ENCODE results near the gene ATP13A3.
"Not testable (repeated sequence)": the region's sequence is repeated elsewhere in the genome, so short reads cannot be mapped to it uniquely, and the experiment has no call there.

Gene ATP13A3

DNA sequence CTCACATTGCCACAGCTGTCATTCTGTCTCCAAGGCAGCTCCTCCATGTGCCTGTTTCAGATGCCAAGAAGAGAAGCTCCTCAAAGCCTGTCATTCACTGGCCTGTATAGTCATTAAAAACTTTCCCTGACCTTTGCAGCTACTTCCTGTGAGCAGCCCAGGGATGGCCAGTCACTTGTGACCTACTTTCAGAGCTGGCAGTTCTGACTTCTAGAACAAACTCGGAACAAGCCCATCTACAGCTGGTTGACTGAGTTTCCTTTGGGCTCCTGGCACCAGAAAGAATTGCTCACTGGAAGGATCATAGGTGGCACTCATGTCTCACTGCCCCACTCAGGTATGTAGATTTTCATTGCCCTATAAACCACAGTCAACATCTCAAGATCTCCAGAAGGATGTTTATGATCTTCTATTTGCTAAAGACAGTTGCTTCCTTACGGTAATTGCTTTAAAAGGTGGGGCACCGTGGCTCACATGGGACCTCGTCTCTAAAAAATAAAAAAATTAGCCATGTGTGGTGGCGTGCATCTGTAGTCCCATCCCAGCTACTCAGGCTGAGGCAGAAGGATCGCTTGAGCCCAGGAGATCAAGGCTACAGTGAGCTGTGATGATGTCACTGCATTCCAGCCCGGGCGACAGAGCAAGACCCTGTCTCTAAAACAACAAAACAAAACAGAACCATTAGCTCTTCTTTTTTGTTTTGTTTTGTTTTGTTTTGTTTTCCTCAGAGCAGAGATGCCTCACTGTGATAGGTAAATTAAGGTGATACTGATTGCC is 11.2 kb upstream of the ATP13A3 start:
- DNase-seq, result no peak

DNA sequence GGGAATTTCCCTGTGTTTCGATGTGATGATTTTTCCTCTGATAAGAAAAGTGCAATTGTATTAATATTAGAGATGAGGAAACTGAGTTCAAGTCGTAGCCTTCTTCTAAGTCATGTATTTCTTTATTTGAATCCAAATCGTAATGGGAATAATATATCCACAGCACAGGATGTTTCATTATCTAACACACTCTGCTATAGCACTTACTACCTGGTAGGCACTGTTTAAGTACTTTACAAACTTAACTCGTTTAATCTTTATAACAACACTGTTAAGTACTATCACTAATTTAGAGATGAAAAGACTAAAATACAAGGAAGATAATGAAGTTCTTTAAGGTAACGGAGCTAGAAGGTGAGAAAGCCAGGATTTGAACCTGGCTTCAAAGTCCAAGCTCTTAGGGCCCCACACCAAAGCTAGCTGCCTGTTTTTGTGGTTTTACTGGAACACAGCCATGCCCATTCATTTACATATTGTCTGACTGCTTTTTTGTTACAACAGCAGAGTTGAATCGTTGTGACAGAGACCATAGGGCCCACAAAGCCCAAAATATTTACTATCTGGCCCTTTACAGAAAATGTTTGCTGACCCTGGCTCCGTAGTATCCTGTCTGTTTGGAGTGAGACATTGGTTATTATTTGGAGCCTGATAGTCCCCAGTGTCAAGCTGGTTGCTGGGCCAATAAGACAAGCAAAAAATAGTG is 9.6 kb upstream of the ATP13A3 start:
- no peak for DNase-seq

DNA sequence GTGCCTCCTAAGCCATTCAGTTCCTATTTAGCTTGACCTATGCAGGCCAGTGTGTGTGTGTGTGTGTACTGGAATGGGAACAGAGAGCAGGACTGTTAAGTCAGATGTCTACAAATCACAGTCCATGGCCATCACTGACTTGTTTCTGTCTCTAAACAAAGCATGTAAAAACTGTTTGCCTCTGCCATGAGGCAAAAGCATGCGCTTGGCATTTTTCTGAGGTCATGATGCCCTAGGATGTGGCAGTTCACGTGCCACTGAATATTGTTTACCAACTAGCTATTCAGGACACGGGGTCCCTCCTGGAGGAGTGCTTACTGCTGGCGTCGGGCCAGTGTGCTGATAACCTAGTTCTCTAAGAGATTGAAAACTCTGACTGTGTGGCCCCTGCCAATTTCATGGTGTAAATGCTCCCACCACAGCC is 8.2 kb upstream of the ATP13A3 start:
- no peak for DNase-seq

DNA sequence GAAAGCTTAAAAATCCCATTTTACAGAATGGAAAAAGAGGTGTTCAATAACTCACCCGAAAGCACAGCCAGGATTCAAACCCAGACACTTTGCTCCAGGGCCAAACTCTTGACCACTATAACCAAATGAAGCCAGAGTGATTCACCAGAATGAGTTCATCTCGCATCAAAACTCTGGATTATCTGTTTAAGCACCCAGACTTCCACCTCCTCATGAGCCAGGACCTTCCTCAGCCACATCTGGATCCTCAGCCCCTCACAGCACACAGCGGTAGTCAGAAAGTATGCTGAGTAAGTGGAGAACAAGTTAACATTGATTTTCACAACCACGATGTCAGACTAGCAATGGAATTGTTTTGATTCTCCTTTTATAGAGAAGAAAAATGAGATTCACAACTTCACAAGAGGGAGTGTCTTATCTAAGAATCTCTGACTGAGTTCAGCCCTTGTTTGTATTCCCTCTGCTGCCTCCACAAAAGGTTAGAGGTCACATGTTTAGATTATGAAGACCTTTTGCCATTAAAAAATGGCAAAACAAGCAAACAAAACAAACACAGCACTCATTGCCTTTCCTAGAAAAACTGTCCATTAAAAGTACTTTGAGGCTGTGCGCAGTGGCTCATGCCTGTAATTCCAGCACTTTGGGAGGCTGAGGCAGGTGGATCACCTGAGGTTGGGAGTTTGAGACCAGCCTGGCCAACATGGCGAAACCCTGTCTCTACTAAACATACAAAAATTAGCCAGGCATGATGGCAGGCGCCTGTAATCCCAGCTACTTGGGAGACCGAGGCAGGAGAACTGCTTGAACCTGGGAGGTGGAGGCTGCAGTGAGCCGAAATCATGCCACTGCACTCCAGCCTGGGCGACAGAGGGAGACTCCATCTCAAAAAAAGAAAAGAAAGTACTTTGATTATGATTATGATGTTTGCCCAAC is 7.5 kb upstream of the ATP13A3 start:
- not testable (repeated sequence) for DNase-seq

DNA sequence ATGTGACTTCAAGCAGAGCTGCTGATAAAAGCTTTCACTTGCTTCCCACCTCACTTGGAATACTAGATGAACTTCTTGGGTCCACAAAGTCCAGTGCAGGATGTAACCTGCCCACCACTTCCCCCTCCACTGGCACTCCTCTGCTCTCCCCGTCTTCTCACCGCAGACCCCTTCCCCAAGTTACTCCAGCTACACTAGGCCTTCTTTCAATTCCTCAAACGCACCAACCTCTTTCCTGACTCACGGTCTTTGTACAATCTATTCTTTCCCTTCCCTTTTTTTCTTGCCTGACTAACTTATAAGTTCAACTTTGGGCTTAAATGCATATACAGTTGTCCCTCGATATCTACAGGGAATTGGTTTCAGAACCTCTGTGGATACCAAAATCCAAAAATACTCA is 5.2 kb upstream of the ATP13A3 start:
- DNase-seq, result no peak

DNA sequence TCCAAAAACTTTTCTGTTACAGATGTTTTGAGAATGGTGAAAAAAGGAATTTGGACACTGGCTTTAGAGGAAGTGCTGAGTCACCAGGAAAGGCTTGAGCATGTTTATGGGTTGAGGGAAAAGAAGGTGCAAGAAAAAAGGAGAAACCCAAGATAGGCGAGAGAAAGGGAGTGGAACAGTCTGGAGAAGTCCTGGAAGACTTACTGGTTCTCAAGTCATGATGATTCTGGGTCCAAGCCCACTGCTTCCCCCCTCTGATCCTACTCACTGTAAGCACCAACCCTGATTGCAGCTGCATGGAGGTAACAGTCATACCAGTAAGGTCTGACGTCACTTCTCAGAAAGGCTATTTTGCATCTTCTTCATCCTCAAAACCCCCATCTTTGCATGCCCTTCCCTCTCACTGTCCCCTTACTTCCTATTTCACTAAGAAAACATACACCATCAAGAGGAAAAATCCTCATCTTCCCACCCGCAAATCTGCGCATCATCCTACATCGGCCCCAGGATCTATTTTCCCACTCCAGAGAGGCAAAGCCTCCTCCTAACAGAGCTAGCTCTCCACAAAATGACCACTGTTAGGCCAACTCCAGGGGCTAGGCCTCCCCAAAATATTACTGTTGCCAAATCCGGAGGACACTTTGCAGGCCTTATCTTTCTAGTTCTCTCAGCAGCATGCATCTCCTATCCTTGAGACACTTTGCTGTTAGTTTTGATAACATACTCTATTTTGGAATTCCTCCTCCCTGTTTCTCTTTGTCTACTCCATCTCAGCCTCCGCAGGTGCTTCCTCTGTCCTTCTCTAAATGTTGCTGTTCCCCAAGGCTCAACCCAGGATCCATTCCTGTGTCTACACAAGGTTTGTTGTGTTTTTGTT is 3.2 kb upstream of the ATP13A3 start:
- DNase-seq, result no peak

DNA sequence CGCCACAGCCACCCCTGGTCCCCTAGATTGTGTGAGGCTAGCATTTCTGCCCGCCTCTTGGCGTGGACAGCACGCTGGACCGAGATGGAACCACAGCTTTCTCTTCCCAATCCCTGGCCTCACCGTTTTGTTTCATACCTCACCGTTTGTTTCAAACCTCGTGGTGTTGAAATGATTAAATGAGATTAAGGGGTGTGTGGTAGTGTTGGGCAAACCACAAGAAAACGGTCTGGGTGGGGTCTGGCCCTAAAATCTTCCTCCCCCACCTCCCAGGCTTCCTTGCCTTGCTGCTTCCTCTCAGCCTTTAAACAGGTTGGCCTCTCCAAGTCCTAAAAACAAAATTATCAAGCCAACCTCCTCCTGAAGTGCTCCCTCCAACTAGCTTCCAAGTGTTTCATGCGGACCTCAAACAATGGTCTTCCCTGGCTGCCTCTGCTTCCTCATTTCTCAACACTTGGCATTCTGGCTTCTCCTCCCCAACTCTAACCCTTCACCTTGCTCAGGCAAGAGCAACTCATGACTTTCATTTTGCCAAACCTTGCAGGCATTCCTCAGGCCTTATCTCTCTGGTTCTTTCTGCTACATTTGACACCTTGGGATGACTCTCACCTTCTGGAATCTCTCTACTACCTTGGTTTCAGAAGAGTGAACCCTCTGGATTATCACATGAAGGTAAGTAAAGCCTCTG is 1.4 kb upstream of the ATP13A3 start:
- DNase-seq, result no peak

DNA sequence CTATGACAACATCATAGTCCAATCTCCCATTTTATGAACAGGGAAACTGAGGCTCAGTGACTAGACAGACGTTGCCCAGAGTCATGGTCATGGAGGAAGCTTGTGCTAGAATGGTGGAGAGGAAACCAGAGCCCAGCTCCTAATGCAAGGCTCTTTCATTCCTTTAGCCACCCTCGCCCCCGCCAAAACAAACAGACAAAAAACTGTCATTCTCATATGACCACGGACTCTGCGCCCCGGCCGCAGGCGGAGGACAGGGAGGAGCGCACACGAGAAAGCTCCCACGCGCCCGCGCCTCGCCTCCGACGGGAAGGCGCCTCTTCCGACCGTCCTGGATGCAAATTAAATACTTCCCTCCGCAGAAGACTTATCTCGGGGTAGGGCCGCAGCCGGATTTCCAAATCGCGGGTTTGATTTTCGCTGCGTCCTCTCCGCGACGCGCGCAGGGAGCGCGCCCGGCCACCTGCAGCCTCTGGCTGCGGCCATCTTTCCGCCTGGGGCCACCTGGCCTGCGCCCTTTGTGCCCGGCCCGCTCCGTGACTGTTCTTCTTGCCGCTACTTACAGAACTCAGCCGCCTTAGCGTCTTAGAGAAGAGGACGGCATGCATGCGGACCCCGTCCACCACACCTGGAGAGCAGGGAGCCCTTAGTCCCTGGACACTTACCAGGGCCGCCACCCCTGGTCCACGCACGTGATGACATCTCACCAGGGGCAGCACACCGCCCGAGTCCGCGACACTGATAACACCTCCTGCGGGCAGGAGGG is 670 bp upstream of the ATP13A3 start:
- DNase-seq, result no peak

DNA sequence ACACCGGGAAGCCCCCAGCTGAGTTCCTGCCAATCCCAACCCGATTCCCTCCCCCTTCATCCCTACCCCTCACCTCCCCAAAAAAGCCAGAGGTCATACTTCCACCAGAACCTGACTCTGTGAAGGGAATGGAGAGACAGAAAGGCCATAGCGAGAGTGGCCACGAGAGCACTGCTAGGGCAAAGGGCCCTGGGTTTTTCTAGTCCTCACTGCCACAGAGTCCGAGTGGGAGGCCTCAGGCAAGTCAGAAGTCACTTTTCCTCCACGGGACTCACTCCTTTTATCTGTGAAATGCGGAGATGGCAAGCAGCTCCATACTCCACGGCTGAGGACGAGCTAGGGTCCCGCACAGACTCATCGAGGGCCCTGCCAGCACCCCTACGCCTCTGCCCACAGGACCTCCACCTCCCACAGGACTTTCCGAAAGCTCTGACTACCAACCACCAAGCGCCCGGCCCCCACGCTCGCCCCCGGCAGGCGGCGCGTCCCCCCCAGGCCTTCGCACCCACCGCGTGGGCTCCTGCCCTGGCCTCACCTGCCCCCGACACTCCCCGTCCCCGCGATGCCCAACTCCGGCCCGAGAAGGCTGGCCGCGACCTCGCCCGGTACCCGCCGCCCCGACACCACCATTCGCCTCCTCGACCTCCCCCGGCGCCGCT is 792 bp downstream of the ATP13A3 start:
- no peak for DNase-seq

DNA sequence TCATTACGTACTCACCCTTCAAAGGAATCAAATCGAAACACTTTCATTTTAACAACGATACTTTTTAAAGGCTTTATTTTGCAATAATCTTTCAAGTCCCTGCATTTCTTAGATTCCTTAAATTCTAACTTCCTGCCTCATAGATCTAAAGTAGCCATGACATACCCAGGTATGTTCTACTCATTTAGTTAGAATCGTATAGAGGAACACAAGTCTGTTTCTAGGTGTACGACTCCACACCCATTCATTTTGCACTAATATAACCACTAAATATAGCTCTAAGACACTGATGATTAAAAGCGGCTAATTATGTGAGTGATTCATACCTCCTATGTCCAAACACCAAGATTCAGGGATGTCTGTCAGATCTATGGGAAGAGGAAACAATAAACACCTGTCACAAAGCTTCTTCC is 1.3 kb downstream of the ATP13A3 start:
- no peak for DNase-seq

DNA sequence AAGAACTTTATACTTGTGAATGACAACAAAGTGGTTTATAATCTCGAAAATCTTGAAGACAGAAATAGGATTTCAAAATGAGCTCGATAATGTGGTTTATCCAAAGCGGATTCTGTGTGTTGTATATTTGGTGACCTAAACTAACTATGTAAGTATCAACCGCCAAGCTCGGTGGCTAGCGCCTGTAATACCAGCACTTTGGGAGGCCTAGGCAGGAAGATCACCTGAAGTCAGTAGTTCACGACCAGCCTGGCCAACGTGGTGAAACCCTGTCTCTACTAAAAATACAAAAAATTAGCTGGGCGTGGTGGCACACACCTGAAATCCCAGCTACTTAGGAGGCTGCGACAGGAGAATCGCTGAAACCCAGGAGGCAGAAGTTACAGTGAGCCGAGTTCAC is 2.2 kb downstream of the ATP13A3 start:
- DNase-seq, result no peak

DNA sequence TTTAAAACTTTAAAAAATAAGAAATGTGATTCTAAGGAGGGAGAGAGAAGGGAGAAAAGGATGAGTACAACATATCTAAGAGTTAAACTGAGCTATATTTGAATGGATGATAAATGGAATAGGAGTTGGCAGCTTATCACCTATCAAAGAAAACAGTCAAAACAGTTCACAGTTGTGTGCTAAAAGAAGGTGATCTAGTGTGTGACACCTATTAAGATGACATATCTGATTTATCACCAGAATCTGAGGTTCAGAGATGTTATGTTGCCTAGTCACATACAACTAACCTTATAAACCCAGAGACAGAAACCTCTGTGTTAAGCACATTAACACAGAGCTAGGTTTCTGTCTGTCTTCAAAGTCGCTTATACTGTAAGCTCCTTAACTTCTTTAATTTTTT is 3.0 kb downstream of the ATP13A3 start:
- no peak for DNase-seq

DNA sequence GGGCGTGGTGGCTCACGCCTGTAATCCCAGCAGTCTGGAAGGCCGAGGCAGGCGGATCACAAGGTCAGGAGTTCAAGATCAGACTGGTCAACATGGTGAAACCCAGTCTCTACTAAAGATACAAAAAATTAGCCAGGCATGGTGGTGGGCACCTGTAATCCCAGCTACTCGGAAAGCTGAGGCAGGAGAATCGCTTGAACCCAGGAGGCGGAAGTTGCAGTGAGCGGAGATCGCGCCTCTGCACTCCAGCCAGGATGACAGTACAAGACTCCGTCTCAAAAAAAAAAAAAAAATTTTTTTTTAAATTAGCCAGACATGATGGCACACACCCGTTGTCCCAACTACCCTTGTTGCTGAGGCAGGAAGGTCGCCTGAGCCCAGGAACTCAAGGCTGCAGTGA is 4.0 kb downstream of the ATP13A3 start:
- DNase-seq, result not testable (repeated sequence)

DNA sequence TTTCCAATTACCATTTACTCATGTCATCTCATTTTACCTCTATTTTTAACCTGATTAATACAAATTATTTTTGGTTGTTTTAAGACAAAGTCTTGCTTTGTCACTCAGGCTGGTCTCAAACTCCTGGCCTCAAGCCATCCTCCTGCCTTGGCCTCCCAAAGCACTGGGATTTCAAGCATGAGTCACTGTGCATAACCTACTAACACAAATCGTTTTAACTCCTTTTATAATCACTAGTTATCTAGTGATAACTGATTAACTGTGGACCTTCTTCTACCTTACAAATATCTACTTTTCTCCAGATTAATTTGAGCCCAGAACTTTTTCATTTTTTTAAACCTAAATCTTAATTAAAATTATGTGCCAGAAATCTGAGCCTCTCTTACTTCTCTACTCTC is 4.6 kb downstream of the ATP13A3 start:
- peak in 1 of 2 experiments; percentile 34 for DNase-seq

DNA sequence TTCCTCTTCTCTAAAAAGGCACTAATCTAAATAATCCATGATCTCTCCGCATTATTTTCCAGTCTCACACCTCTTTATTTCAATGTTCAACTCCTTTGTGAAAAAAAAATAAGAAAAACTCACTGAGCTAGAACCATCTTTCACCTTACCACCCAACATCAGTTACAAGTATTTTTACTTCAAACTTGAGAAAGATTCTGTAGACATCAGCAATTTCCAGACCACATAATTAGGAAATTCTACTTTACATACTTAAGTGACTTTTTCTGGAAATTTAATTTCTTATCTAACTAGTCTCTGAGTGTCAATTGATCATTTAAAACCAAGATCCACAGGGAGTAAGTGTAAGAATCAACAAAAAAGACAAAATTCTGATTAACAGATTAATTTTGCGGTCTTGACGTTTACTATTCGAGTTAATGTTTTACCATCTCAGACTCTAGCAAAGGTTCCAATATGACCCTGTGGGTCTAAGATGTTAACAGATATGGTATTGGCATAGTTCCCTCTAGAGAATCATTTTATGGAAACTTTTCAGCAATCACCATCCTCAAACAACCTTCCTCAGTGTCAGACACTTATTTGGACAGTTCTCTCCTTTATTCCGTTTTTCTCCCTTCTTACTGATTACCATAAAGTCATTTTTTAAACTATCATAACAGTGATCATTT is 5.1 kb downstream of the ATP13A3 start:
- no peak for DNase-seq

DNA sequence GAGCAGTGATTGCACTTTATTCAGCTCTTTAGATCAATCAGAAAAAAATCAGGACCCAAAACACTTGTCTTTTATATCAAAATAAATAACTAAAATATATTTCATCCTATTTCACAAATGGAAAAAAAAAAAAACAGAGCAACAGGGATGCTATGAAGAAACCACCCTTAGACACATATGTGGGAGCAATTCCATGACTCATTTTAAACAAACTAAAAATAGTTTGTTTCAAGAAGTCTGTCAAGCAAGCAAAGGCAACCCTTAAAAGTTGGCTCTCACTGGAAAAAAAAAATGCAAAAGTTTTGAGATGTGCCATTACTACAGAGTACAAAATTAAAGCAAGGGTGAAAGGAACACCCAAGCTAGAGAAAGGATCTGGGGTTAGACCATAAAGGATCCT is 5.7 kb downstream of the ATP13A3 start:
- DNase-seq, result no peak

DNA sequence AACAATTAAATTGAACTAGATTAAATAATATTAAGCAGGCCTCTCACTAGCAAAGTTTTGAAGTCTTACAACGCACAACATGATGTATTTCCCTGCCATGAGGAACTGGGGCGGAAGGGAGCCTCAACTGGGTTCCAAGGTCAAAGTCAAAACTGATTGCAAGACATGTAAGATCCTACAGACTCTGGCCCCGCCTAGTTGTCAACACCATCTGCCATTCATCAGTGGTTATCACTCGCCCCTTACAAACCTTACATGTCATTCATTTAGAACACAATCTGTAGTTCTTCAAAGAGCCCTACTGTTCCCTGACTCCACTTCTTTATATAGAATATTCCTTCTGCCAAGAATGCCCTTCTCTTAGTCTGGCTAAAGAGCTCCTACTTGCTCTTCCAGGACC is 10.0 kb downstream of the ATP13A3 start:
- no peak for DNase-seq

DNA sequence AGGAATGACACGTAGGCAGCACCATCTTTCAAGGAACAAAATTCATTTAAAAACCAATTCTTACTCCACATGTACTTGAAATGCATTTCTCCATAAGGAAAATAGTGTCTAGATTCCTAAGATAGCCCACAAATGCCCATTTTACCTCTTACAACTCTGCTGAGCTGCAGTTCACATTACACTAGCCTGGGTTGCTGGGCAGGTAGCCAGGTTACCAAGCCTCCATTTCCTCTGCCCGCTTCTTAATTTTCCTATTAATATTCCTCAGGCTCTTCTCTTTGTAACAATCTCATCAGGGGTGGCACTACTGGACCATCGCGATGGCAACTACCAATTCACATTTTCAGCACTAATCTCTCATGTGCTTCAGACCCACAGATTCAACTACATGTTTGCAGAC is 10.8 kb downstream of the ATP13A3 start:
- no peak for DNase-seq

DNA sequence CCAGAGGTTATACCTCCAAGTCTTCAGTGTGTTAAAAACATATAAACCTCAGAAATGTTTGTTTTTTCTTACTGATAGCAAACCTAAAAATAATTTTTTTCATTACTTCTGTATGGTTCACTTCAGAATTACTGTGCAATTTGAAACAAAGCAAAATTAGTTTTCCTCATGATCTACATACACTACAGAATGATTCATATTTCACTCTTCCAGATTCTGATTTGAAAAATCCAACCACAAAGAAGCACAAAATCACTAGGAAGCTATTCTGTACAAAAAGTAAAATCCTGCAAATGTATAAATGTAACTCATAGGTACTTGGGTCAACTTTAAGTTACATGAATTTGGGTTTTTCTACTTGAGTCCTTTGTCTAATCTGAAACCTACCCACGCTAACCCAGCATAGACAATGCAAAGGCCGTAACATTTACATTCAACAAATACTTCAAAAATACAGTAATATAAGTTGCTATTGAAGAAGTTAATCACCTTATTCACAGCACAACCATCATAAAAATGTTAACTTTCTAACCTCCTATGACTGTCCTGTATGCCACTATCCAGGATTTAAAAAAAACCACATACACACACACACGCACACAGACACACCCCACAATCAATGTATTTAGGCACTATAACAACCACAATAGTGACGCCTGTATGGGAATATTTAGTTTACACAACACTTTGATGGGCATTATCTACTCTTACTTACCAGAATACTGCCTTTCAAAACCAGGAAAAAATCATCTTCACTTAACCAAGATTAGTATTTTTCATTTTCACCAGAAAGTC is 11.5 kb downstream of the ATP13A3 start:
- no peak for DNase-seq
